GM12875 (cell line): ENCODE results near the gene SNRPF.

Experiments
- H3K4me3 ChIP-seq: one replicate; pipeline ENCODE4 v1.5.1; 2011; ENCODE audit warnings: low read depth, low read length, control low read depth
- TF ChIP-seq, protein P1 (sequence below): IDR thresholded peaks from 2 replicates; pipeline ENCODE4 v1.5.1; 2011; ENCODE audit warnings: low read depth, mild to moderate bottlenecking, control low read depth, inconsistent platforms, low read length, moderate library complexity, borderline replicate concordance; ENCODE audit not compliant: insufficient read depth

Gene SNRPF

DNA sequence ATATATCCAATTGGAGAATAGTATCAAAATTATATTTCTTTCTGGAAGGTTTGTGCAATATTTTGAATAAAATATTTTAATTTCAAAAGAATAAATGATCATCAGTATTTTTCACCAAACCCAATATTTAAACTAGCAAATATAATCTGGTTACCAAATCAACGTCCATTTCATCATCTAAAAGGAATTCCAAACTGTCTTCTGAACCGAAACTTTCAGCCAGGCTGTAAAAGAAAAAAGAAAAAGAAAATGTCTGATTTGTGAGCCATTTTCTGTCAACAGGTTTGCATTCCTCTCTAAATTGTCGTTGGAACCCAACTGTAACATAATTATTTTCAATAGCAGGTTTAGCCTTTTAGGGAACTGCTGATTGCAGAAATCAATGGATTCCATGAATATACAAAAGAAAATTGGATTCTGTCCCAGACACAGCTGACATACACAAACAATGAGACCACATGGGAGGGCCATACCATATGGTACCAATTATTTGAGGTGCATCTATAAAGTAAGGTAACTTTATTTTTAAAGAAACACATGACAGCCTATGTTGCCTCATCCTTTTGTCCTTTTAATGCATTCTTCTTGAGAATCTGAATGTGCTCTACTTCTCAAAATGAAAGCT is 22.7 kb downstream of the SNRPF start:
- H3K4me3 ChIP-seq = no peak overlapping the region
- TF ChIP-seq, protein P1, sequence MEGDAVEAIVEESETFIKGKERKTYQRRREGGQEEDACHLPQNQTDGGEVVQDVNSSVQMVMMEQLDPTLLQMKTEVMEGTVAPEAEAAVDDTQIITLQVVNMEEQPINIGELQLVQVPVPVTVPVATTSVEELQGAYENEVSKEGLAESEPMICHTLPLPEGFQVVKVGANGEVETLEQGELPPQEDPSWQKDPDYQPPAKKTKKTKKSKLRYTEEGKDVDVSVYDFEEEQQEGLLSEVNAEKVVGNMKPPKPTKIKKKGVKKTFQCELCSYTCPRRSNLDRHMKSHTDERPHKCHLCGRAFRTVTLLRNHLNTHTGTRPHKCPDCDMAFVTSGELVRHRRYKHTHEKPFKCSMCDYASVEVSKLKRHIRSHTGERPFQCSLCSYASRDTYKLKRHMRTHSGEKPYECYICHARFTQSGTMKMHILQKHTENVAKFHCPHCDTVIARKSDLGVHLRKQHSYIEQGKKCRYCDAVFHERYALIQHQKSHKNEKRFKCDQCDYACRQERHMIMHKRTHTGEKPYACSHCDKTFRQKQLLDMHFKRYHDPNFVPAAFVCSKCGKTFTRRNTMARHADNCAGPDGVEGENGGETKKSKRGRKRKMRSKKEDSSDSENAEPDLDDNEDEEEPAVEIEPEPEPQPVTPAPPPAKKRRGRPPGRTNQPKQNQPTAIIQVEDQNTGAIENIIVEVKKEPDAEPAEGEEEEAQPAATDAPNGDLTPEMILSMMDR = no peak

DNA sequence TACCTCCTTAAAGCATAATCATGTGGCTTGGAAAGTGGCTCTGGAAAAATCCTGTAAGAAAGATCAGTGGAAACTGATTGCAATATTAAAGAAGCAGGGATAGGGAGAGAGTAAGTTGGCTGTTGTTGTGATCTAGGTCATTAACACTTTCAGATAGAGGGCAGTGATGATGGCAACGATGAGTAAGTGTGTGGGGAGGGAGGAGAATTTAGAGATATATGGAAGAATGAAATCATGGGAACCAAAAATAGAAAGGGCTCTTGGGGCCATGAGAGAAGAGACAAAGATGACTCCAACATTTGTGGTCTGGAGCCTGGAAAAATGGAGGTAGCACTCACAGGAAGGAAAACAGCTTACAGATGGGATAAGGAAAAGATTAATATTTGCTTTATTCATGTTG is 23.3 kb downstream of the SNRPF start:
- TF ChIP-seq, protein P1 = no peak
- H3K4me3 ChIP-seq = no peak overlapping the region

DNA sequence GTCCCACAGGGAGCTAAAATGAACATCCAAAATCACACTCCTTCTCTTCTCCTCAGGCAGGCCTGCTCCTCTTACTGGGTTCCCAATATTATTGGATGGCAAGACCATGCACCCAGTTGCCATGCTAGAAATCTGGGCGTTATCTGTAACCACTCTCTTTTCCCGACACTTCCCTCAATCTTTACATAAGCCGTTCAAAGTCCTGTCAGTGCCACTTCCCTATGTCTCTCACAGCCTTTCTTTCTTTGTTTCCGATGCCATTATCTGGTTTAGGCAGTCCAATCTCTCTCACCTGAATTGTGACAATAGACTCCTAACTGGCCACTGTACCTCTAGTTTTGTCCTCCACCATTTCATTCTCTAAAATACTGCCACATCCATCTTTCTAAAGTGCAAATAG is 24.1 kb downstream of the SNRPF start:
- H3K4me3 ChIP-seq = no peak overlapping the region
- TF ChIP-seq, protein P1 = no peak

DNA sequence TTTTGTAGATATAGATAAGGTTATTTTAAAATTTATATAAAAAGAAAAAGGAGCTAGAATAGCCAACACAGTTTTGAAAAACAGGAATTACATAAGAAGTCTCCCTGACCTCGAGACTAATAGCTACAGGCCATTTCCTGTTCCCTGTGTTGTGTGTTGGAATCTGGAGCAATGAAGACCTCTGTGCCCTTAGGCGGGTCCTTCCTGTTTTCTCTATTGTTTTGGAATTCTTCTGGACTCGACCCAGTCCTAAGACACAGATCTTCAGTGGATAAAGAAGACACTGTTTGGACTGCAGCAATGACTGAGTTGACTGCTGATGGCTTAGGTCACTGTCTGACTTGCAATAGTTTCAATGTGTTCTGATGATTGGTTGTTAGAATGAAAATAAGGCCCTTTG is 26.2 kb downstream of the SNRPF start:
- TF ChIP-seq, protein P1 = no peak
- no peak overlapping the region for H3K4me3 ChIP-seq

DNA sequence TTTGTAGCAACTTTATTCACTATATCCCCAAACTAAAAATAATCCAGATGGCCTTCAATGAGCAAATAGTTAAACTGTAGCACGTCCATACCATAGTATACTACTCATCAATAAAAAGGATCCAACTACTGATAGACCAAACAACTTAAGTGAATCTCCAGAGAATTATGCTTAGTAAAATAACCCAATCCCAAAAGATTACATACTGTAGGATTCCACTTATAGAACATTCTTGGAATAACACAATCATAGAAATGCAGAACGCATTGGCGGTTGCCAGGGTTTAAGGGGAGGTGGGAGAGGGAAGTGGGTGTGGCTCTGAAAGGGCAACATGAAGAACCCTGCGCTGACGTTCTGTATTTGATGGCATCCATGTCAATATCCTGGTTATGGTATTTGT is 28.6 kb downstream of the SNRPF start:
- TF ChIP-seq, protein P1 = no peak
- H3K4me3 ChIP-seq = no peak overlapping the region

DNA sequence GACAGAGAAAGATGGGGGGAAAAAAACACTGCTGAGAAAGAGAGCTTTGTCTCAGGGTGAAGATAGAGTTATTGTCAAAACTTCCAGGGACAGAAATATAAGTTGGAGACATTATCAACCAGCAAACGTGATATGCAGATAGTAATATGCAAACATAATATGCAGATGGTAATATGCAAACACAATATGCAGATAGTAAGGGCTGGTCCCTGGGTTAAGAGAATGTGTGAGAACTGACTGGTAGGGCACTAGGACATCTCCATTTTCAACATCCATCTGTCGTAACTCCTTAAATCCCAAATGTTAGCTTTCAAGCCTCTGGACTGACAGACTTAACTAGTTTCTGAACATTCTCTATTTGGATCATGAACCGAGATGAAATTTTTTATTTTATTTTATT is 32.2 kb downstream of the SNRPF start:
- no peak overlapping the region for H3K4me3 ChIP-seq
- TF ChIP-seq, protein P1 = no peak

DNA sequence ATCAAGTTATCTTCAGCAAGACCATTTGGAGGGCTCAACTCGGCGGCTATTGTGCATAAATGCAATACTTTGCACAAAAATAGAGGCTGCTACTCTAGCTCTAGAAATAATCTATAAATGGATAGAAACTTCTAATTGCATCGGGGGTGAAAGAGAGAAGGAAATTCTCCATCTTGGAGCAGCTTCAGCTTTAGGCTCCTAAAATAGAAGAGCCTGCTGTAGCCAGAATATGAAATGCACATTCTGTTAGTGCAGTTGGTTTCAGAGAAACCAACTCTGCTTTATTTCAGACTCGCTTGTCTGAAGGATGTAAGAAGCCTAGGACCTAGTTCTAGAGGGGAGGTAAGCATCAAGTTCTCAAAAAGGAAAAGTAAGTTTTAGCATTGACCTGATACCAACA is 38.1 kb downstream of the SNRPF start:
- TF ChIP-seq, protein P1 = no peak

More for the DNA sequence above, 38.1 kb downstream of the SNRPF start:
- no peak overlapping the region for H3K4me3 ChIP-seq
